GM19372 (cell line): ENCODE measurements around the gene SURF4.

Source experiments
- ATAC-seq: cut with Tn5 transposase; IDR thresholded peaks from one replicate; pipeline ENCODE4 v1.9.1; 2021; ENCODE audit warnings: mild to moderate bottlenecking, low read depth, moderate library complexity; ENCODE audit not compliant: unreplicated experiment

SURF4 gene

GRCh38 chr9:133355881-133356357, 19.9 kb downstream of the SURF4 start:
- ATAC-seq: peak; percentile 24

DNA sequence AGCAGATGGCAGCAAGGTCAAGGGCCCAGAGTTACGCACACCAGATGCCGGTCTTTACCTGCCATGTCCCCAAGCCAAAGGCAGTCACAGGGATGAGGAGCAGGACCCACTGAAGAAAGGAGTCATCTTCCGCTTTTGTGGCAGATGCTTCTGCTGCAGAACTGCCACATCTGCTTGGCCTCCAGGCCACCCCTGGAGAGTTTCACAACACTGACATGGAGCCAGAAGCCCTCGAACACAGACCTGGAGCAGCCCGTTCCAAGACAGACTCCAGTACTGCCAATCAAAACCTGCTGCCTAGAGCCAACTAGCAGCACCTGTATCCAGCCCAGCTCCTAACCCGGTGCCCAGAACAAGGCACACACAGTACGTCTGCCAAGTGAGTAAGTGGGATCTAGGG, 21.1 kb downstream of the SURF4 start:
- no peak for ATAC-seq

GRCh38 chr9:133353548-133353947, 22.3 kb downstream of the SURF4 start:
- no peak for ATAC-seq

- ATAC-seq: no peak
These were observed 23.1 kb downstream of the SURF4 start for GRCh38 chr9:133352635-133353340.

GRCh38 chr9:133351908-133352634, 23.8 kb downstream of the SURF4 start:
- ATAC-seq: no peak

DNA sequence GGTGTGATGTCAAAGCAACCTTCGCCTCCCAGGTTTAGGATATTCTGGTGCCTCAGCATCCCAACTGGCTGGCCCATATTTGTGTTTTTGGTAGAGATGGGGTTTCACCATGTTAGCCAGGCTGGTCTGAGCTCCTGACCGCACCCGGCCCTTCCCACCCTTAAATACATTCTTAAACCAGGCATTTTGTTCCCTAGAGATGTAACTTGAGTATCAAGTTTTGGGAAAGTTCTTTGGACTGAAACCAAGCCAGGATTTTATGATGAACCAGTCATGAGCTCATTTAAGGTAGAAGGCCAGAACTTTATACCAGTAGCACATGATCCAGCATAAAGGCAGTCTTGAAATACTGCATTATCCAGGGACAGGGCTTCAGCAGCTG, 24.3 kb downstream of the SURF4 start:
- no peak for ATAC-seq

DNA sequence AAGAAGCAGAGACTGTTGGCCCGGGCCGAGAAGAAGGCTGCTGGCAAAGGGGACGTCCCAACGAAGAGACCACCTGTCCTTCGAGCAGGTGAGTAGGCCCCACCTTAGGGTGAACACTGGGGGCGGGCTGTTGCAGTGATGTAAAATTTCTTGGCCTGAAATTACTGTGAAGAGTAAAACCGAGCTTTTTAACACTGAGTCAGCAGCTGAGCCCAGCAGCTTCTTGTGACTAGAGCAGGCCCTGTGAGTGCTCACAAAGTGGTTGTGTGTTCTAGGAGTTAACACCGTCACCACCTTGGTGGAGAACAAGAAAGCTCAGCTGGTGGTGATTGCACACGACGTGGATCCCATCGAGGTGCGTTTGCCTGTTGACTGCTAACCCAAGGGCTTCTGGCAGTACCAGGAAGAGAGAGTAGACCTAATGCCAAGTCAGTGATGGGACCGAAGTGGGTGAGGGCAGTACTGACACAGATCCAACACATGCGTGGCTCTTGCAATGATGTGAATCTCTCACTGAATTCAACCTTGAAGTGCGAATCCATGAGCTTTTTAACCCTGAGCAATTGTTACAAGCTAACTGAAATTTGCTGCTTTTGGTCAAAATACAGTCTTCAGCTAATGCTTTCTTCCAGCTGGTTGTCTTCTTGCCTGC, 25.8 kb downstream of the SURF4 start:
- no peak for ATAC-seq

- no peak for ATAC-seq
These were observed 26.9 kb downstream of the SURF4 start for GRCh38 chr9:133348718-133349573.

- ATAC-seq: peak; percentile 61
These were observed 27.7 kb downstream of the SURF4 start, which contains the start of the genes MED22 and RPL7A for GRCh38 chr9:133347985-133348717. Gene MED22 (minus strand): TSS chr9:133348131. CDS start chr9:133346662, 1,469 bp downstream. Gene RPL7A (plus strand): TSS chr9:133348218. CDS start chr9:133348244, 26 bp downstream.

GRCh38 chr9:133347515-133347984, 28.3 kb downstream of the SURF4 start:
- peak; percentile 30 for ATAC-seq

GRCh38 chr9:133346021-133346785, 29.7 kb downstream of the SURF4 start:
- no peak for ATAC-seq

DNA sequence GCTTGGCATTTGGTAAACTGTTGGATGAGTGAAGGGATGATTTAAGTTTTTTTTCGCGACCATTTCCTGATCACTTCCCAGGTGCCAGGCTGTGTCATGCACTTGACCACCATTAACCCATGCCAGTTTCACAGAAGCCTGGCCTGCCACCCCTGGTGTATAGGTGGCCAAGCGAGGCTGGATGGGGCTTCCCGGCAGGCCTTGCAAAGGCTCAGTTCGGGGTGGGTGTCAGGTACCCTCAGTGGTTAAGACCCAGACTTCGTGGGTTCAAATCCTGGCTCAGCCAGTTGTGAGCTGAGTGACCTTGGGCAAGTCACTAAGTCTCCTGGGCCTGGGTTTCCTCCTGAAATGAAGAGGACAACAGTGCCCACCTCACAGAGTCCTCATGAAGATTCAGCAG, 30.3 kb downstream of the SURF4 start:
- ATAC-seq: no peak

GRCh38 chr9:133344979-133345378, 30.9 kb downstream of the SURF4 start:
- no peak for ATAC-seq

GRCh38 chr9:133344071-133344470, 31.8 kb downstream of the SURF4 start:
- no peak for ATAC-seq

GRCh38 chr9:133342570-133342969, 33.3 kb downstream of the SURF4 start:
- no peak for ATAC-seq

GRCh38 chr9:133342069-133342406, 33.8 kb downstream of the SURF4 start:
- no peak for ATAC-seq

DNA sequence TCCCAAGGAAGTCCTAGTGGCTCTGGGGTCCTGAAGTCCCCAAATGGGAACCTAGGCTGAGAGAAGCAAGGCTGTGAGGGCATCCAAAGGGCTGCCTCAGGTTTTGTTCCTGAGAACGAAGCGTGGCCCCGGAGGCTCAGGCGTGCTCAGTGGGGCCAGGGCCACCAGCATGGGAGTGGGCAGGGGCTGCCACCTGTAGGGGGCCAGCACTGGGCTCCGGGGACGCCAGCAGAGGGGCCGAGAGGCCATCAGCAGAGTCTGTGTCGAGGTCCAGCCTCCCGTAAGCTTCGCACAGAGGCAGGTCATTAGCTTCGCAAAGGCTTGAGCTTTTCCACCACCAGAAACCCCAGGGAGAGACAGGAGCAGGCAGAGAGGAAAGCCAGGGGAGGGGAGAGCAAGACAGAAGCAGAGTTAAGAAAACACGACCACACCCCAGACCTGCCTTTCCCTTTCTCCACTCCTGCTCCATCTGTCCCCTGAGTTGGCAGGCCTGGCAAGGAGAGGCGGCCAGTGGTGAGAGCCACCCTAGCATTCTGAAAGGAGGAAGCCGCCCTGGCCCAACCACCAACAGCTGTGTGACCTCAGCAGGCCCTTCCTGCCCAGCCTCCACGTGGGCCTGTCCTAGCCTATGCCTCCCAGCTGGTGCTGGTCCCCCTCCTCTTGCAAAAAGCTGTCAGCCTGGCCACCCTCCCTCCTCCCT, 34.3 kb downstream of the SURF4 start:
- ATAC-seq: no peak

- no peak for ATAC-seq
These were observed 34.9 kb downstream of the SURF4 start for GRCh38 chr9:133340916-133341315.
